Stimulated activated CD4-positive, alpha-beta T cell treated with anti-CD3 and anti-CD28 coated beads, Interleukin-4, amount 100 ng/mL, for 4 hours (primary cell): ENCODE measurements around the gene LTBP1.

Experiments
- DNase-seq, 2 experiments: peaks; one replicate each; pipeline ENCODE4 v3.0.0-alpha.2; 2020

Gene LTBP1

GRCh38 chr2:33443274-33443829 lies 496.6 kb downstream of the LTBP1 start:
- no peak for DNase-seq

DNA sequence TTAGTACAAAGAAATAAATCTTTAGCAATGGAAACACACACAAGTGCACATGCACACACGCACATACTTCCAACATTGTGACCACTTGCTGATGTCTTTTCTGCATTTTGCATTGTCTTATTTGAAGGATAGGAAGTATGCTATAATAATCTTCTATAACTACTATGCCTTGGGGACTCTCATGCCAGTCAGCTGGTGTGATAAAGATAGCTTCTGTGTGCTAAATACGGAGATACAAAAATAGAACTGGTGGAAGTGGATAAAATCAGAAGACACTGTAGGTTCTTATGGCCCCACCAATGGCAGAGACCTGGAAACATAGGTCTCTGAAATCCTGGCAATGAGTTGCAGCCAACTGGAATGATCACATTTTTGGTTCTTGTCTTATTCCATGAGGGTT lies 498.2 kb downstream of the LTBP1 start:
- DNase-seq: no peak

DNA sequence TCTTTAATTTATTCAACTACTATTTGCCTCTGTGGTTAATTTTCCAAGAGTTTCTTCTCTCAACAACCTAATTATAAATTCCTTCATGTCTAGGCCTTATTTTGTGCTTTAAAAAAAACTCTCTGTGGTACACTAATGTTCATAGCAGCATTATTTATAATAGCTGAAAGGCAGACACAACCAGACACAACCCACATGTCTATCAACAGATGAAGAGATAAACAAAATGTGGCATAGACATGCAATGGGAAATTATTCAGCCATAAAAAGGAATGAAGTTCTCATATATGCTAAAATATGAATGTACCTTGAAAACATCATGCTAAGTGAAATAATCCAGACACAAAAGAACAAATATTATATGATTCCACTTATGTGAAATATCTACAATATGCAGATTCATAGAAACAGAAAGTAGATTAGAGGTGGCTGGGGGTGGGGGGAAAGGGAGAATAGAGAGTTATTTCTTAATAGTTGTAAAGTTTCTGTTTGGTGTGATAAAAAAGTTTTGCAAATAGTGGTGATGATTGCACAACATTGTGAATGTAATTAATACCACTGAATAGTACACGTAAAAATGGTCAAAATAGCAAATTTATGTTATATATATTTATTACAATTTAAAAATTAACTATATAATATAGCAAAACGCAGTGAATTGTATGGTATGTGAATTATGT lies 501.6 kb downstream of the LTBP1 start:
- DNase-seq: no peak
